HL-60 (cell line): ENCODE results near the gene C2CD4C.

Experiments
- CTCF ChIP-seq: IDR thresholded peaks from one replicate; pipeline ENCODE4 v1.5.1; 2011; ENCODE audit warnings: low read length, control low read depth, inconsistent platforms; ENCODE audit not compliant: insufficient read depth
- GABPA ChIP-seq: IDR thresholded peaks from 2 replicates; pipeline ENCODE4 v1.6.1; 2012; ENCODE audit warnings: low read depth
- POLR2AphosphoS5 ChIP-seq: IDR thresholded peaks from 2 replicates; pipeline ENCODE4 v1.6.1; 2012; ENCODE audit warnings: low read depth

- TF ChIP-seq CTCF (no peak), POLR2AphosphoS5 (no peak), GABPA (no peak)
These were observed 42.7 kb downstream of the C2CD4C start for GRCh38 chr19:366205-366783.
